OCI-LY1 (cell line): ENCODE data around the gene ELL2.

Source experiments
- CTCF ChIP-seq: fragments of 200-600 bp; sonication (generic), shearing (Covaris generic); IDR thresholded peaks from 2 replicates; pipeline ENCODE4 v1.5.1; 2017; ENCODE audit warnings: mild to moderate bottlenecking, antibody characterized with exemption, low read length, moderate library complexity, mixed read lengths
- EZH2 ChIP-seq: fragments of 200-600 bp; sonication (generic), shearing (Covaris generic); IDR thresholded peaks from 2 replicates; pipeline ENCODE4 v1.8.0; 2017; ENCODE audit warnings: borderline replicate concordance, mixed run types, mild to moderate bottlenecking, antibody characterized with exemption, low read length, moderate library complexity, mixed read lengths

DNA sequence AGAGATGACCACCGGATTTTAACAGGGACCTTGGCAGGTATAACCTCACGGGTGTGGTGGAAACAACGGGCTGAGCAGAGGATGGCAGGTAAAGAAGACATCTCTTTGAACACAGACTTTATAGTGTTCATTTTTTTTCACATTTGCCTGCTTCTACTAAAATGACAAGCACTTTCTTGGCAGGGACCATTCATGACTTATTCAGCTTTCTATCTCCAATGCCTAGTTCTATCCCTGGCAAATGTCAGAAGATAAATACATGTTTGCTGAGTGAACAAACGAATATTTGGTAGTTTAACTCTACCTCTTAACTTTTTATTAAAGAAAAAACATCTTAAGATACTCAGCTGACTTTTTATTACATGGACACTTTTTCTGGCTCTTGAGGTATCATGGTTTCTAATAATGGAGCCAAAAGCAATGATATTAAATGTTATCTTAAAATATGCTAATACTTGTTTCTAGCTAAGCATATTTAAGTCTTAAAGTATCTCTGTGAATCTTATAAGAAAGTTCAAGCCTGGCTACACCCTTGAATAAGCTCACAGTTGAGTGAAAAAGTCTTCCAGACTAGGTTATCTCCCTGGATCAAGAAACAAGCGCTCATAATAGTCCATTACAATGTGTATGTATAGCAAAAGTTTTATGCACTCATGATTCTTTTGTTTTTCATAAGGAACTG, 8.5 kb downstream of the ELL2 start:
- TF ChIP-seq CTCF, result no peak
- no peak for TF ChIP-seq EZH2
